Measurements from ENCODE around the gene PXDN.

DNA sequence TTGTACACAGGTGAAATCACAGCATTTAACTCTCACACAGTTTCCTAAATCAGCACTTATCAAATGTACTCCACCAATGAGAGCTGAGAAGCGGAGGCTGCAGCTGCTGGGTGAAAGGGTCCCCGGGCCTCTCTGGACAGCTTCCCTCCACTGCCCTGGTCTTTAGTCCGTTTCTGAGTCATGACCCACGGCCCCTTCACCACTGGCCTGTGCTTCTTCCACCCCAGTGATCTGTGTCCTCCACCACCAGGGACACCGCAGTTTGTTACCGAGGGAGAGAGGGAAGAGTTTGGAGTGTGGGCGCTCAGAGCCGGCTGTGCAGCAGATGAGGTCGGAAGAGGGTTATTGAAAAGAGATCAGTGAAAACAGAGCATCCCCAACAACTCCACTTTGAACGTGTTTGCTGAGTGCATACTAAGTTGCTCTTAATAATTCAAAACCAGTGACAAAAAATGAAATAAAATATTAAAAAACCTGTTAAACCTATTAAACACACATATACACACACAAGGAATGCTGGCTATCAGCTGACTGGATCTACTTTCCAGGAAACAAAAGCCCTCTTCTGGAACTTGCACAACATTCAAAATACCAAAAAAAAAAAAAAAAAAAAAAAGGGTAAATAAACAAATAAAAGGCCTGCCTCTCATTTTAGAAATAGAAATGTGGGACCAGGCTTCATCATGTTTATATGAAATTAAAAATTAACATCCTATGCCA is 54.1 kb downstream of the PXDN start:
- TF ChIP-seq, protein P1, sequence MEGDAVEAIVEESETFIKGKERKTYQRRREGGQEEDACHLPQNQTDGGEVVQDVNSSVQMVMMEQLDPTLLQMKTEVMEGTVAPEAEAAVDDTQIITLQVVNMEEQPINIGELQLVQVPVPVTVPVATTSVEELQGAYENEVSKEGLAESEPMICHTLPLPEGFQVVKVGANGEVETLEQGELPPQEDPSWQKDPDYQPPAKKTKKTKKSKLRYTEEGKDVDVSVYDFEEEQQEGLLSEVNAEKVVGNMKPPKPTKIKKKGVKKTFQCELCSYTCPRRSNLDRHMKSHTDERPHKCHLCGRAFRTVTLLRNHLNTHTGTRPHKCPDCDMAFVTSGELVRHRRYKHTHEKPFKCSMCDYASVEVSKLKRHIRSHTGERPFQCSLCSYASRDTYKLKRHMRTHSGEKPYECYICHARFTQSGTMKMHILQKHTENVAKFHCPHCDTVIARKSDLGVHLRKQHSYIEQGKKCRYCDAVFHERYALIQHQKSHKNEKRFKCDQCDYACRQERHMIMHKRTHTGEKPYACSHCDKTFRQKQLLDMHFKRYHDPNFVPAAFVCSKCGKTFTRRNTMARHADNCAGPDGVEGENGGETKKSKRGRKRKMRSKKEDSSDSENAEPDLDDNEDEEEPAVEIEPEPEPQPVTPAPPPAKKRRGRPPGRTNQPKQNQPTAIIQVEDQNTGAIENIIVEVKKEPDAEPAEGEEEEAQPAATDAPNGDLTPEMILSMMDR (conservative IDR thresholded peaks at IDR 0.05 in 1 of 2, IDR thresholded peaks at IDR 0.05 in 1 of 2; ENCODE audit: extremely low read depth in 1 of 2, insufficient read depth in 1 of 2, low read depth in 1 of 2, low read length in 2 of 2) = no peak
- no peak for TF ChIP-seq EZH2 (IDR thresholded peaks at IDR 0.05; ENCODE audit: borderline replicate concordance, low read length)

Data from mammary epithelial cell (primary cell).